ENCODE results near the gene TMEM45A.
"Not testable (repeated sequence)": the region's sequence is repeated elsewhere in the genome, so short reads cannot be mapped to it uniquely, and the experiment has no call there.

The TMEM45A gene

DNA sequence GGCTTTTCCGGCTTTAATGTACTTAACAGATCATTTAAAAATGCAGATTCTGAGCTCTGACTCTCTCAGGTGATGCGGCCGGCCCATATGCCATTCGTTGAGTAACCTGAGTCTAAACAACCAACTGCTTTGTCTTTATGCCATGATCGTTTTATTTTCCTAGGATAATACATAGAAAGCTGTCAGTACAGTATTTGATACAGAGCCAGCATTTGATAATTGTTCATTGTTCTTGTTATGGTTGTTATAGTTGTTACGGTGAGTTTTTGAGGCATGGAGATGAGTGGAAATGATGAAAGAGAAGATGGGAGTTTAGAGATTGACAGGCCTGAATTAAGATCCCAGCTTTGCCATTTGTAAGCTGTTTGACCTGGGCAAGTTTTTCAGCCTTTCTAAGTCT is 40.0 kb downstream of the TMEM45A start:
- Histone ChIP-seq H3K9me3 (ENCODE audit: control insufficient read depth, insufficient read depth, low read depth, low read length) (no peaks in the 10 kb centered on the region), H3K9ac (ENCODE audit: low read length) (no peak overlapping the region), H3K4me1 (ENCODE audit: control insufficient read depth, insufficient read depth, low read length) (no peaks in the 10 kb centered on the region), H3K4me3 (ENCODE audit: low read depth, low read length) (no peak overlapping the region), H3K27me3 (ENCODE audit: control insufficient read depth, insufficient read depth, low read length) (no peaks in the 10 kb centered on the region), H3K27ac (ENCODE audit: low read depth, low read length) (no peak overlapping the region), H3K36me3 (ENCODE audit: control insufficient read depth, insufficient read depth, low read length) (no peaks in the 10 kb centered on the region)

DNA sequence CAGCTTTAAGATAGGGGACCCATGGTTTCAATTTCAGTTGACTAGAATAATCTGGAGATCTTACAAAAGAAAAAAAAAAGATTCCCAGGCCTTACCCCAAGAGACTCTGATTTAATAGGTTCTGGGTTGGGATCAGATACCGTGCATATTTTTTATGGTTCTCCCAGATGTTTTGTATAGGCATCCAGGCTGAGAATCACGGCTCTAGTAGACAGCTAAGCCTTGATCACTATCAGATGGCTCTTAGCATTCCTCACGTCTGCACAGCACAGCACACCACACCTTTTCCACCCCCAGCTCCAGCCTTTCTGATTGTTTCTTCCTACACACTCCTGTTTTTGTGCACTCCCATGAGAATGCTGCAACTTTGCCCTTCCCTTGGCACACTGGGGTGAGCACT is 40.8 kb downstream of the TMEM45A start:
- no peak overlapping the region for H3K4me3 ChIP-seq (ENCODE audit: low read depth, low read length)
- no peaks in the 10 kb centered on the region for H3K9me3 ChIP-seq (ENCODE audit: control insufficient read depth, insufficient read depth, low read depth, low read length)
- H3K9ac ChIP-seq (ENCODE audit: low read length): no peak overlapping the region
- no peaks in the 10 kb centered on the region for H3K36me3 ChIP-seq (ENCODE audit: control insufficient read depth, insufficient read depth, low read length)
- no peak overlapping the region for H3K27ac ChIP-seq (ENCODE audit: low read depth, low read length)
- H3K4me1 ChIP-seq (ENCODE audit: control insufficient read depth, insufficient read depth, low read length): no peaks in the 10 kb centered on the region
- H3K27me3 ChIP-seq (ENCODE audit: control insufficient read depth, insufficient read depth, low read length): no peaks in the 10 kb centered on the region

DNA sequence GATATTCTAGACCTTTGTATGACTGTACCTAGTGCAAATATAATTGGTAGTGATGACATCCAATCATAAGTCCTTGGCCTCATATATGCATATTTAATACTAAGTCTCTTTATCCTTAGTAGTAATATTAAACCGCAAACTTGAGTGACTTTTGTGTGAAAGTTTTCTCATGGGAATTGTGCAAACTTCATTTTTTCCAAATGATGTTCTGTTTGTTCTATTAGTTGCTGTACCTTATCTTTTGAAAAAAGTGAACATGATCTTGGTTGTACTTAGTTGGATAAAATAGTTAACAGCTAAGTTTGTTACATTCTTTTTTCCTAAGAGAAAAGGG is 43.2 kb downstream of the TMEM45A start:
- Histone ChIP-seq H3K4me1 (ENCODE audit: control insufficient read depth, insufficient read depth, low read length) (no peaks in the 10 kb centered on the region), H3K27ac (ENCODE audit: low read depth, low read length) (no peak overlapping the region), H3K27me3 (ENCODE audit: control insufficient read depth, insufficient read depth, low read length) (no peaks in the 10 kb centered on the region), H3K4me3 (ENCODE audit: low read depth, low read length) (no peak overlapping the region), H3K36me3 (ENCODE audit: control insufficient read depth, insufficient read depth, low read length) (no peaks in the 10 kb centered on the region), H3K9me3 (ENCODE audit: control insufficient read depth, insufficient read depth, low read depth, low read length) (no peaks in the 10 kb centered on the region), H3K9ac (ENCODE audit: low read length) (no peak overlapping the region)

DNA sequence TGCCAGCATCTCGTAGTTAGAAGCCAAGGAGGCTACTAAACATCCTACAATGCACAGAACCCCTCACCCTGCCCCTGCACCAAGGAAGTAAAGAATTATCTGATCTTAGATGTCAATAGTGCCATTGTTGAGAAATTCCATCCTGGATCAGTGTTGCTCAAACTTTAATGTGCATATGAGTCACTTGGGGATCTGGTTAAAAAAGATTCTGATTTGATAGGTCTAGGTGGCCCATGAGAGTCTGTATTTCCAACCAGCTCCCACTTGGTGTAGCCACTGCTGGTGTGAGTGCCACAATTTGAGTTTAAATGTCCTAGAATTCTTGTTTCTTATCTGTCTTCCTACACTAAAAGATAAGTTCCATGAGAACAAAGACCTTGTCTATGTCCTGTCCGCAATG is 43.7 kb downstream of the TMEM45A start:
- no peaks in the 10 kb centered on the region for H3K9me3 ChIP-seq (ENCODE audit: control insufficient read depth, insufficient read depth, low read depth, low read length)
- no peak overlapping the region for H3K9ac ChIP-seq (ENCODE audit: low read length)
- H3K36me3 ChIP-seq (ENCODE audit: control insufficient read depth, insufficient read depth, low read length): no peaks in the 10 kb centered on the region
- H3K27ac ChIP-seq (ENCODE audit: low read depth, low read length): no peak overlapping the region
- no peak overlapping the region for H3K4me3 ChIP-seq (ENCODE audit: low read depth, low read length)
- H3K4me1 ChIP-seq (ENCODE audit: control insufficient read depth, insufficient read depth, low read length): no peaks in the 10 kb centered on the region
- H3K27me3 ChIP-seq (ENCODE audit: control insufficient read depth, insufficient read depth, low read length): no peaks in the 10 kb centered on the region

DNA sequence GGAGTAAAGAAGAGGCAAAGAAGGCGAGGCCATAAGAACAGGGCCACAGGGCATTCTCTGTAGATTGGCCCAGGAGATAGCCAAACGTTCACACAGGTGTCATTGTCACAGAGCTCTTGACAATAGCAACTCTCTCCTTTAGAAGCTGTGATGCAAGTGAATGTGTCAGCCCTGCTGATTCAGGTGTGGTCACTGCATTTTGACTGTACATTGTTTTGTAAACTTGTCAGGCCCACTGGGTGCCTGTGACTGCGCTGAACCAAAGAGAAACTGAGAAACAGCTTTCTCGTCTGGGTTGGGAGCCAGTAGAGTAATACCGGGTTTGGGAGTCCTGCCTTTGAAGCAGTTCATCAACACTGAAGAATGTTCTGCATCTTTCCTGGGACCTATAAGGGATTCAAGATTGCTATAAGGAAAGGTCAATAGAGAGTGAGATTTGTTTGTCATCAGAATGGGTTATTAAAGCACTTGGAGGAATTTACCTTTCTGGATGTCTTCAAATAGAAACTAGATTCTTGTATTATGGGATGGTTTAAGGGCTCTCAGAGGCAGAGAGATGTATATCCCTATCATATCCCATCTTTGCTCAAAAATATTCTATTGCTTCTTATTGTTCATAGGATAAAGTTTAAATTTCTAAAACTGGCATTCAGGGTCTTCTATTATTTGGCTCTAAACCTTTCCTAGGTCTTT is 45.4 kb downstream of the TMEM45A start:
- no peaks in the 10 kb centered on the region for H3K9me3 ChIP-seq (ENCODE audit: control insufficient read depth, insufficient read depth, low read depth, low read length)
- no peaks in the 10 kb centered on the region for H3K27me3 ChIP-seq (ENCODE audit: control insufficient read depth, insufficient read depth, low read length)
- H3K27ac ChIP-seq (ENCODE audit: low read depth, low read length): no peak overlapping the region
- no peak overlapping the region for H3K9ac ChIP-seq (ENCODE audit: low read length)
- no peaks in the 10 kb centered on the region for H3K36me3 ChIP-seq (ENCODE audit: control insufficient read depth, insufficient read depth, low read length)
- no peak overlapping the region for H3K4me3 ChIP-seq (ENCODE audit: low read depth, low read length)
- H3K4me1 ChIP-seq (ENCODE audit: control insufficient read depth, insufficient read depth, low read length): no peaks in the 10 kb centered on the region

DNA sequence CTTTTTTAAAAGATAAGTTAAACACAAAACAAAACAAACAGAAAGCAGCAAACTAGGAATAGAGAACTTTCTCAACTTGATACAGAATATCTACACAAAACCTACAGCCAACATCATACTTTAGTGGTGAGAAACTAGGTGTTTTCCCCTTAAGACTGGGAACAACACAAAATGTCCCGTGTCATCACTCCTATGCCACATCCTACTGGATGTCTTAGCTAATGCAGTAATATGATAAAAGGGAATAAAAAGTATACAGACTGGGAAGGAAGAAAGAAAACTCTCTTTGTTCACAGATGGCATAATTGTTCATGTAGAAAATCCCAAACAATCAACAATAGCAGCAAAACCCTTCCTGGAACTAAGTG is 45.9 kb downstream of the TMEM45A start:
- Histone ChIP-seq H3K9me3 (ENCODE audit: control insufficient read depth, insufficient read depth, low read depth, low read length) (no peaks in the 10 kb centered on the region), H3K36me3 (ENCODE audit: control insufficient read depth, insufficient read depth, low read length) (no peaks in the 10 kb centered on the region), H3K9ac (ENCODE audit: low read length) (no peak overlapping the region), H3K27ac (ENCODE audit: low read depth, low read length) (no peak overlapping the region), H3K4me1 (ENCODE audit: control insufficient read depth, insufficient read depth, low read length) (no peaks in the 10 kb centered on the region), H3K27me3 (ENCODE audit: control insufficient read depth, insufficient read depth, low read length) (no peaks in the 10 kb centered on the region), H3K4me3 (ENCODE audit: low read depth, low read length) (no peak overlapping the region)

DNA sequence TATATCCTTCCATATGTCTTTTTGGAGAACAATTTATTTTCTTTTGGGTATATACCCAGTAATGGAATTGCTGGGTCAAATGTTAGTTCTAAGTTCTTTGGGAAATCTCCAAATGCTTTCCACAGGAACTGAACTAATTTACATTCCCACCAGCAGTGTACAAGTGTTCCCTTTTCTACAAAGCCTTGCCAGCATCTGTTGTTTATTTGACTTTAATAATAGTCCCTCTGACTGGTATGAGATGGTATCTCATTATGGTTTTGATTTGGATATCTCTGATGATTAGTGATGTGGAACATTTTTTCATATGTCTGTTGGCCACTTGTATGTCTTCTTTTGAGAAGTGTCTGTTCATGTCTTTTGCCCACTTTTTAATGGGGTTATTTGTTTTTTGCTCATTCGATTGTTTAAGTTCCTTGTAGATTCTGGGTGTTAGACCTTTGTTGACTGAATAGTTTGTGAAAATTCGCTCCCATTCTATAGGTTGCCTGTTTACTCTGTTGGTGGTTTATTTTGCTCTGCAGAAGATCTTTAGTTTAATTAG is 48.4 kb downstream of the TMEM45A start:
- Histone ChIP-seq H3K4me3 (ENCODE audit: low read depth, low read length) (no peak overlapping the region), H3K27ac (ENCODE audit: low read depth, low read length) (no peak overlapping the region), H3K4me1 (ENCODE audit: control insufficient read depth, insufficient read depth, low read length) (no peaks in the 10 kb centered on the region)

DNA sequence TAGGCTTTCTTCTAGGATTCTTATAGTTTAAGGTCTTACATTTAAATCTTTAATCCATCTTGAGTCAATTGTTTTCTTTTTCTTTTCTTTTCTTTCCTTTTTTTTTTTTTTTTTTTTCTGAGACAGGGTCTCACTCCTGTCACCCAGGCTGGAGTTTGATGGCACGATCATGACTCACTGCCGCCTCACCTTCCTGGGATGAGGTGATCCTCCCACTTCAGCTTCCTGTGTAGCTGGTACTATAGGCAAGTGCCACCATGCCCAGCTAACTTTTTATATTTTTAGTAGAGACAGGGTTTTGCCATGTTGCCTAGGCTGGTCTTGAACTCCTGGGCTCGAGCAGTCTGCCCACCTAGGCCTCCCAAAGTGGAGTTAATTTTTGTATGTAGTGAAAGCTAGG is 49.0 kb downstream of the TMEM45A start:
- H3K9ac ChIP-seq (ENCODE audit: low read length); H3K4me3 ChIP-seq (ENCODE audit: low read depth, low read length); H3K27me3 ChIP-seq (ENCODE audit: control insufficient read depth, insufficient read depth, low read length); H3K36me3 ChIP-seq (ENCODE audit: control insufficient read depth, insufficient read depth, low read length); H3K4me1 ChIP-seq (ENCODE audit: control insufficient read depth, insufficient read depth, low read length); H3K9me3 ChIP-seq (ENCODE audit: control insufficient read depth, insufficient read depth, low read depth, low read length); H3K27ac ChIP-seq (ENCODE audit: low read depth, low read length): not testable (repeated sequence)

More for the DNA sequence above, 48.4 kb downstream of the TMEM45A start:
- H3K9me3 ChIP-seq (ENCODE audit: control insufficient read depth, insufficient read depth, low read depth, low read length): no peaks in the 10 kb centered on the region
- no peaks in the 10 kb centered on the region for H3K36me3 ChIP-seq (ENCODE audit: control insufficient read depth, insufficient read depth, low read length)
- H3K9ac ChIP-seq (ENCODE audit: low read length): no peak overlapping the region
- H3K27me3 ChIP-seq (ENCODE audit: control insufficient read depth, insufficient read depth, low read length): no peaks in the 10 kb centered on the region

DNA sequence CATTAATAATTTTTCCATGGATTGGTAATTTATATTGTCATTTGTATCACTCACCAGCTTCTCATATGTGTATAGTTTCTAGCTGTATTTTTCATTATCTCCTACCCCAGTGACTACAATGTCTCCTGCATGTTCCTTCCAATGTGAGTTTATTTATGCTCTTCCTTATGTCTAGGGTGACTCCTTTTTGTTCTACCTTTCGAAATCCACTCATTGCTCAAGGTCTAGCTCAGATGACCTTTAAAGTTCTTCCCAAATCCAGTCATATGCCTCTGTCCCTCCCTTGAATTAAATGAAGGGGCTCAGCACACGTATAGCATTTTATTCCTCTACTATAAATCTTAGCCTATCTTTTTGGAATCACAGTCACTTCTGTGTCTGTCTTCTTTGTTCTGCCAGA is 53.0 kb downstream of the TMEM45A start:
- H3K27ac ChIP-seq (ENCODE audit: low read depth, low read length): no peak overlapping the region
- H3K4me1 ChIP-seq (ENCODE audit: control insufficient read depth, insufficient read depth, low read length): 0 out of 2 replicates have a peak, but pooled peaks cover 3% of the 10 kb centered on the region
- H3K27me3 ChIP-seq (ENCODE audit: control insufficient read depth, insufficient read depth, low read length): no peaks in the 10 kb centered on the region
- no peak overlapping the region for H3K9ac ChIP-seq (ENCODE audit: low read length)
- H3K9me3 ChIP-seq (ENCODE audit: control insufficient read depth, insufficient read depth, low read depth, low read length): no peaks in the 10 kb centered on the region
- no peak overlapping the region for H3K4me3 ChIP-seq (ENCODE audit: low read depth, low read length)
- no peaks in the 10 kb centered on the region for H3K36me3 ChIP-seq (ENCODE audit: control insufficient read depth, insufficient read depth, low read length)

DNA sequence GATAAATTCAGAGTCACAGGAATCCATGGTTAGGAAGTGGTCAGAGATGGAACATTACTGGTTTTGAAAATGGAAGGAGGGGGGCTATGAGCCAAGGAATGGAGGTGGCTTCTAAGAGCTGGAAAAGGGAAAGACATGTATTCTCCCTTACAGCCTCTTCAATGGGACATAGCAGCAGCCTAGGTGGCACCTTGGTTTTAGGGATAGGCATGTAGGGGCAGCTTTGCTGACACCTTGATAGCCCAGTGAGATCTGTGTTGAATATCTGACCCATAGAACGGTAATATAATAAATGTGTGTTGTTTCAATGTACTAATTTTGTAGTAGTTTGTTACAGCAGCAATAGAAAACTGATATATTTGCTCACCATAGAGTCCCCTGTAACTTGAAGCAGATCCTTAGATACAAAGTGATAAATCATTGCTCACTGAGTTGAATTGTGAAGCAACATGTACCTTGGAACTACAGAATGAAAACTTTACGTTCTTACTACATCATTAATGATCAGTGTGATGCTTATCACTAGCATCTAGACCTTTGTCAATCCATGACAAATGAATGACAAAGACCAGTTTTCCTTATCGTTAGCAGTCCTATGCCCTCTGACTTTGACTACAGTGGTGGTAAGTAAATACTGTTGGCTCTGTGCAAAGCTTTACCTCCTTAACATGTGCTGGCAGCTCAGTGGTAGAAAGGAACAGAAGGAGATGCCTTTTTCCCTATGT is 53.8 kb downstream of the TMEM45A start:
- Histone ChIP-seq H3K4me1 (ENCODE audit: control insufficient read depth, insufficient read depth, low read length) (0 out of 2 replicates have a peak, but pooled peaks cover 3% of the 10 kb centered on the region), H3K4me3 (ENCODE audit: low read depth, low read length) (no peak overlapping the region), H3K27me3 (ENCODE audit: control insufficient read depth, insufficient read depth, low read length) (no peaks in the 10 kb centered on the region), H3K36me3 (ENCODE audit: control insufficient read depth, insufficient read depth, low read length) (no peaks in the 10 kb centered on the region), H3K27ac (ENCODE audit: low read depth, low read length) (no peak overlapping the region), H3K9ac (ENCODE audit: low read length) (no peak overlapping the region), H3K9me3 (ENCODE audit: control insufficient read depth, insufficient read depth, low read depth, low read length) (no peaks in the 10 kb centered on the region)

DNA sequence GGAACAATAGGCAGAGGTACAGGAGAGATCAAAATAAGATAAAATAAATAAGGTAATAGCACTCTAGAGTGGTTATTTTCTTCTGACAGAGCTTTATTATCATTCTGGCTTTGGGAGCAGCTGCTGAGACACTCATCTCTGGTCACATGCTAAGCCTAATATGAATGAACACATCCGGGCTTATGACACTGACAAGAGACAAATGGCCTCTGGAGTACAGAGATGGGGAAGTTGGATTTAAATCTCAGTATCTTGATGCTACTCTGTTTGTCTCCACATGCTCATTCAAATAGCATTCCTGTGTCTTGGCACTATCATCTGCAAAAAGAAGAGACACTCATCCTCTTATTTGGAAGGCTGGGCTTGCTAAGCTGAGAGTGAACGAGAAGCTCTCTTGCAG is 55.6 kb downstream of the TMEM45A start:
- no peak overlapping the region for H3K27ac ChIP-seq (ENCODE audit: low read depth, low read length)
- H3K4me3 ChIP-seq (ENCODE audit: low read depth, low read length): no peak overlapping the region
- H3K36me3 ChIP-seq (ENCODE audit: control insufficient read depth, insufficient read depth, low read length): no peaks in the 10 kb centered on the region
- H3K9me3 ChIP-seq (ENCODE audit: control insufficient read depth, insufficient read depth, low read depth, low read length): no peaks in the 10 kb centered on the region
- no peak overlapping the region for H3K9ac ChIP-seq (ENCODE audit: low read length)
- H3K4me1 ChIP-seq (ENCODE audit: control insufficient read depth, insufficient read depth, low read length): 0 out of 2 replicates have a peak, but pooled peaks cover 3% of the 10 kb centered on the region
- H3K27me3 ChIP-seq (ENCODE audit: control insufficient read depth, insufficient read depth, low read length): no peaks in the 10 kb centered on the region

All from HUES6 (cell line).